HG02623 (cell line): ENCODE results near the gene PPFIBP2.

Source experiments
- ATAC-seq: cut with Tn5 transposase; IDR thresholded peaks from one replicate; pipeline ENCODE4 v1.9.1; 2021; ENCODE audit warnings: moderate library complexity; ENCODE audit not compliant: unreplicated experiment

Gene PPFIBP2

GRCh38 chr11:7621090-7621489 lies 107.3 kb downstream of the PPFIBP2 start:
- ATAC-seq = no peak

- ATAC-seq = no peak
These were observed 107.8 kb downstream of the PPFIBP2 start for GRCh38 chr11:7621554-7621953.

- ATAC-seq = no peak
These were observed 108.9 kb downstream of the PPFIBP2 start for GRCh38 chr11:7622721-7623120.

DNA sequence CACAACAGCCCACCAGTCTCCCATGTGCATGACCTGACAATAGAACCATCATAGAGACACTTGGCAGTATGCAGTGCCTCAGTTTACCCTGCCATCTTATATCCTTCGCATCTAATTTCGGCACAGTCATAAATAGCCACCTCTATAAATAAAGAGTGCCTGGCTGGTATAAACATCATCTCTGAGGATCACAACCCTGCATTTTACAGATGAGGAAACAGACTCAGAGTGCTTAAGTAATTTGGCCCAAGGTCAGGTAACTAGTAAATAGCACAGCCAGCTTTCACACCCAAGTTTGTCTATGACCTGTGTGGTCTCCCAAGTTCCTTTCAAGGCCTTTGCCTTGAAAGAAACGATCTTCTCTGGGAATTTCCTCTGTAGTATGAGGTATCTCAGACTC lies 114.9 kb downstream of the PPFIBP2 start:
- no peak for ATAC-seq

GRCh38 chr11:7630002-7630401 lies 116.2 kb downstream of the PPFIBP2 start:
- ATAC-seq = no peak

DNA sequence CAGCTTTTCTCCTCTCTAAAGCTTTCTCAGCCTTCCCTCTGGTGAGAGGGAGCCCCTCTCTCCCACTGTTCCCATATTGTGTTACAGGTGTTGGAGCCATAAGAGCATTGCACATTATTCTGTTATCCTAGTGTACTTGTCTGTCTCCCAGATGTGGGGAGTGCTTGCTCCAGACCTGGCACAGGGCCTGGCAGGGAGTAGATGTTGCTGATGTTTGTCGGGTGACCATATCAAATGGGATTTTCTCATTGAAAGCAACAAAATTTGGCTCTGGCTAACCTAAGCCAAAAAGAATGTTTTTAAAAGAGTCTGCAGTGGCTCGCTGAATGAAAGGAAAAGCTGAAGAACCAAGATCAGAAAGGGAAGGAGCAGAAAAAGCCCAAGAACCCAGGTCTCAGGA lies 118.4 kb downstream of the PPFIBP2 start:
- ATAC-seq = no peak

DNA sequence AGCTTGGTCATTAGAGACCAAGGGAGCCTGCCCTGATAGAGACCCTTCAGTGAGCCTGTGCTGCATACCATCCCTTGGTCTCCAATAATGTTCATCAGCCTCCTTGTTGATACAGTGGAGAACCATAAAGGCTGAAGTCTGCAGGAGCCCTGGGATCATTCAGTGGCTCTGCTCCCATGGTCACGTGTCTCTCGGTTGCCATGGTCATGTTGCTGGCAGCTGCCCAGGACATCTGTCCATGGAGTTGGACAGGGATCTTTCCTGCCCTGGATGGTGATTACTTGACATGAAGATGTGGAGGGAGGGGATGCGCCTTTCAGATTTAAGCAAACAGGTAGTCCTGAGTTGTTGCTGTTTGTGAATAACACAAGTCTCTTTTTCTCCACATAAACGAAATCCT lies 121.3 kb downstream of the PPFIBP2 start:
- ATAC-seq = no peak

GRCh38 chr11:7635708-7636107 lies 121.9 kb downstream of the PPFIBP2 start:
- no peak for ATAC-seq

DNA sequence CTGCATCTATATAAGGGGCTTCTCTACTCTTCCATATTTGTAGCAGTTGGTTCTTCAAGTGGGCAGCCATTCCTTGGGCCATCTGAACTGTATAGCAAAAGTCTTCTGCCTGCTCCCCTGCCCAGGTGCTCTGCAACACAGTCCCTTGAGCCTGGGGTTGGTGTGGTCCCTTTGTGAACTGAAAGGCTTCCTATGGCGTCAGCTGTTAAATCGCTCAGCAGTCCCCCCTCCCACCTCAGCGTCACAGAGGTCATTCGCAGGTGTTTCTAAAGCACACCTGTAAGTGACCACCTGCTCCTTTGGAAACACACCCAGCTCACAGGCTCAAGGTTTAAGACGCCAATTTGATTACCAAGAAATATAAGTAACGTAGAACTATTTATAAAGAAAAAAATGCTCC lies 122.6 kb downstream of the PPFIBP2 start:
- no peak for ATAC-seq

DNA sequence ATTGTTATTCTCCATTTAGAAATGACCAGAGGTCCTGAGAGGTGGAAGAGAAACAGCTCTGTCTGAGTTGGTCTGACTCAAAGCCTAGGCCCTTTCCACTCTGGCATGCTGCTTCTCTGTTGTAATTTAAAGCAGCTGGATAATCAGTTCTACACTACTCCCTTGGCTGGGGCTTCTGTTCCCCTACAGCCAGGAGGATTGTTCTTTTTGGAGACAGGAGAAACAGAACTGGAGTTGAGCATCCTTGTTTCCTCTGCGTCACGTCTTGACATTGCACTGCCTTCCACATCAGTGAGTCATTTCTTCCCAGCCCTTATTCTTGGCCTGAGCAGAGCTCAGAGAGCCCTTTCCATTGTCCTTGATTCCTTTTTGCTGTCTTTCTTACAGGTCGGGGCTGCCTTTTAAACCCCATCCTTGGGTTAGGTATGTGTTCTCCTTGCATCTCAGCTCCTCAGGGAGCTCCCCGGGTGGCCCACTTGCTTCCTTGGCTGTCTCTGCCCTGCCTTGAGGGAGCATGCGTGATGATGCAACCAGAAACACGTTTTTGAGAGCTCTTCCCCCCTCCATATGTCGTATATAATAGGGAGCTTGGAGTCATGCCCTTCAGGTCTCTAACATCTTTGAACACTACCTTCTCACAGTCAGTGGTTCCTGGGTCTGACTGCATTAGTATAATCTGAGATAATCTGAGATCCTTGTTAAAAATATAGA lies 123.8 kb downstream of the PPFIBP2 start:
- ATAC-seq = no peak

GRCh38 chr11:7638710-7639642 lies 125.2 kb downstream of the PPFIBP2 start:
- ATAC-seq = no peak

- no peak for ATAC-seq
These were observed 125.8 kb downstream of the PPFIBP2 start for GRCh38 chr11:7639643-7640025.

GRCh38 chr11:7640816-7641215 lies 127.0 kb downstream of the PPFIBP2 start:
- ATAC-seq = no peak

DNA sequence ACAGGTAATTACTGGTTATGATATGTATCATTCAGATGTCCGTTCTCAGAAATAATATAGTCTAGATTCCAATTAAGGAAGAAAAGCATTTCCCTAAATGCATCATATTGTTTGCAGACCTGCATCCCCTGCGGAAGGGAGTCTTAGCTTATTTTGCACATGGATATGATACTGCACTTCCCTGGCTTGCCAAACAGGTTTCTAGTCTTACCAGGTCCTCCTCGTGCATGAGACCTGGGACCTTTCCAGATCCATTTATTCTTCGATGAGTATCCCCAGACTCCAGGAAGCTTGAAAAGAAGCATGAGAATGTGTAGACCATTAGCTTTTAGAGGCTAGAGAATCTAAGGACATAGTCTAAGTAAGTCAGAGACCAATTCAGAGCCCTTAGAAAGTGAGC lies 128.9 kb downstream of the PPFIBP2 start:
- ATAC-seq = no peak

- ATAC-seq = no peak
These were observed 129.5 kb downstream of the PPFIBP2 start for GRCh38 chr11:7643314-7643713.

- no peak for ATAC-seq
These were observed 131.4 kb downstream of the PPFIBP2 start for GRCh38 chr11:7645206-7645605.

- ATAC-seq = no peak
These were observed 133.1 kb downstream of the PPFIBP2 start for GRCh38 chr11:7646866-7647265.

DNA sequence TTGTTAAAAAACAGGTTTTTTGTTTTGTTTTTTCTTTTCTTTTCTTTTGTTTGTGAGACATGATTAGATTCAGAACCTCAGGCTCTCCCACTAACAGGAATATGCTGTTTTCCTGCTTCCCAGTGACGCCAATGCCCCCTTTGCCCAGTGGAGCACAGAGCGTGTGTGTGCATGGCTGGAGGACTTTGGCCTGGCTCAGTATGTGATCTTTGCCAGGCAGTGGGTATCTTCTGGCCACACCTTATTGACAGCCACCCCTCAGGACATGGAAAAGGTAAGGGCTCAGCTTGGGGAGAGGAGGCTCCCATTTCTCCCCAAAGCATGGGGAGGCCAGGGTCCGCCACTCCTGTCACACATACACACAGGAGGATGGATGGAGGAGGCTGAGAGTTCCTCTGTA lies 134.5 kb downstream of the PPFIBP2 start:
- ATAC-seq = no peak

DNA sequence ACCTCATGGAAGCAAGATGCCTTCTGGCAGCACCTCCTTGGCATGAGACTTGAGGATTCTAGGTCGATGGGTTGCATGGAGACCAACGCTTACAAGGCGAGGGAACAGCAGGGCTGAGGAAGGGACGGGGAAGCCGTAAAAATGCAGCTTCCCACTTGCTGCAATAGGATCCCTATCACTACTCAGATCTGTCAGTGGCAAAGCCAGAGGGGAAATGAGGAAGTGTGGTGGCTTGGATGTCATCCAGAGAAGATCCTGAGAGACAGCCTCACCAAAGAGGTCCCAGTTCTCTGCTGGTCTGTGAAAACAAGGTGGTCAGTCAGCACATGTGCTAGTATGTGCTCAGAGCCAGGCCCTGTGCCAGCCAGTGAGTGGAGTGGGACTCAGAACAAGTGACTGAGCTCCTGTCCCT lies 137.3 kb downstream of the PPFIBP2 start:
- no peak for ATAC-seq

DNA sequence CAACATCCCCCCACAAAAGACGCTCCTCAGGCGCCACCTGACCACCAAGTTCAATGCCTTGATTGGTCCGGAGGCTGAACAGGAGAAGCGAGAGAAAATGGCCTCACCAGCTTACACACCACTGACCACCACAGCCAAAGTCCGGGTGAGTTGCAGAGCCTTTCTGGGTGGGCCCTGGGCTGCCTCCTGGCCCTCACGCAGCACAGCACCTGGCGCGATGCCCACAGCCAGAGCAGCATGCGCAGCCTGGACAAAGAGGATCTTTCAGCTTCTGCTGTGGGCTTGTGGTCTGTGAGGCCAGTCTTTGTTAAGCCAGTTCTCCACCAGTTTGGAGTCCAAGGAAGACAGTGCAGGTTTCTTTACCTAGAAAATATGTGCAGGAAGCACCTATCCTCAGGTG lies 137.9 kb downstream of the PPFIBP2 start:
- no peak for ATAC-seq

- ATAC-seq = no peak
These were observed 140.5 kb downstream of the PPFIBP2 start for GRCh38 chr11:7654195-7654705.
